Smooth muscle cell (in vitro differentiated cells): ENCODE results near the gene EPHB1. TPM values are rescaled to one million over a fixed set of nuclear protein-coding genes. Genes with fewer than 3 reads are reported as not detected.

Experiments
- DNase-seq: peaks from one replicate; lab custom pipeline; 2025; ENCODE audit not compliant: unreplicated experiment; lab: John Stamatoyannopoulos, UW
- H2AFZ ChIP-seq: fragments of 200-600 bp; sonication (generic); 2 replicates; pipeline ENCODE4 v1.6.0; 2016; ENCODE audit warnings: antibody characterized with exemption, low read depth, mild to moderate bottlenecking
- H3F3A ChIP-seq: fragments of 200-600 bp; sonication (generic); 2 replicates; pipeline ENCODE4 v1.6.0; 2017; ENCODE audit warnings: antibody characterized with exemption, low read depth
- H3K27ac ChIP-seq: fragments of 200-600 bp; sonication (generic); 2 replicates; pipeline ENCODE4 v1.5.1; 2016; ENCODE audit warnings: low read depth, mild to moderate bottlenecking
- H3K27me3 ChIP-seq: fragments of 200-600 bp; sonication (generic); 2 replicates; pipeline ENCODE4 v1.6.1; 2016; ENCODE audit warnings: low read depth, mild to moderate bottlenecking
- H3K36me3 ChIP-seq: fragments of 200-600 bp; sonication (generic); 2 replicates; pipeline ENCODE4 v1.5.1; 2016; ENCODE audit warnings: low read depth
- H3K4me1 ChIP-seq: fragments of 200-600 bp; sonication (generic); 2 replicates; pipeline ENCODE4 v1.5.1; 2016; ENCODE audit warnings: low read depth
- H3K4me2 ChIP-seq: fragments of 200-600 bp; sonication (generic); 2 replicates; pipeline ENCODE4 v1.6.0; 2016; ENCODE audit warnings: mild to moderate bottlenecking
- H3K4me3 ChIP-seq: fragments of 200-600 bp; sonication (generic); 2 replicates; pipeline ENCODE4 v1.5.1; 2016; ENCODE audit warnings: mild to moderate bottlenecking
- H3K79me2 ChIP-seq: fragments of 200-600 bp; sonication (generic); 2 replicates; pipeline ENCODE4 v1.6.0; 2016; ENCODE audit warnings: low read depth, mild to moderate bottlenecking
- H3K9ac ChIP-seq: fragments of 200-600 bp; sonication (generic); 2 replicates; pipeline ENCODE4 v1.6.0; 2016; ENCODE audit warnings: low read depth
- H3K9me3 ChIP-seq: fragments of 200-600 bp; sonication (generic); replicated peaks from 2 replicates; pipeline ENCODE4 v1.5.1; 2016; ENCODE audit warnings: low read depth
- H4K20me1 ChIP-seq: fragments of 200-600 bp; sonication (generic); 2 replicates; pipeline ENCODE4 v1.6.0; 2016; ENCODE audit warnings: low read depth
- WGBS: methylation state at CpG from one replicate; pipeline ENCODE4 v1.1.7; 2016; ENCODE audit warnings: low lambda C conversion rate; 5-methylcytosine and 5-hydroxymethylcytosine counted together
- polyA plus RNA-seq: library from polyadenylated mRNA; unstranded; fragments of >200 nt; fragmentation: Nextera tagmentation; extraction: Ambion mirVana; gene quantifications from 2 replicates; pipeline ENCODE4 v1.2.1, GENCODE V29; 2016
- total RNA-seq: library from RNA; depleted of rRNA; stranded (reverse); fragments of >200 nt; gene quantifications from 2 replicates; pipeline ENCODE4 v1.2.3, GENCODE V29; 2014
- TF ChIP-seq, protein P1 (sequence below): fragments of 200-600 bp; sonication (generic); IDR thresholded peaks from 2 replicates; pipeline ENCODE4 v1.5.1; 2017; ENCODE audit warnings: borderline replicate concordance, mild to moderate bottlenecking, antibody characterized with exemption; ENCODE audit not compliant: insufficient read depth, poor library complexity, severe bottlenecking

EPHB1 gene
- total and polyA plus RNA-seq, 2 experiments from 2014 or later = 2.5 to 2.6 TPM

DNA sequence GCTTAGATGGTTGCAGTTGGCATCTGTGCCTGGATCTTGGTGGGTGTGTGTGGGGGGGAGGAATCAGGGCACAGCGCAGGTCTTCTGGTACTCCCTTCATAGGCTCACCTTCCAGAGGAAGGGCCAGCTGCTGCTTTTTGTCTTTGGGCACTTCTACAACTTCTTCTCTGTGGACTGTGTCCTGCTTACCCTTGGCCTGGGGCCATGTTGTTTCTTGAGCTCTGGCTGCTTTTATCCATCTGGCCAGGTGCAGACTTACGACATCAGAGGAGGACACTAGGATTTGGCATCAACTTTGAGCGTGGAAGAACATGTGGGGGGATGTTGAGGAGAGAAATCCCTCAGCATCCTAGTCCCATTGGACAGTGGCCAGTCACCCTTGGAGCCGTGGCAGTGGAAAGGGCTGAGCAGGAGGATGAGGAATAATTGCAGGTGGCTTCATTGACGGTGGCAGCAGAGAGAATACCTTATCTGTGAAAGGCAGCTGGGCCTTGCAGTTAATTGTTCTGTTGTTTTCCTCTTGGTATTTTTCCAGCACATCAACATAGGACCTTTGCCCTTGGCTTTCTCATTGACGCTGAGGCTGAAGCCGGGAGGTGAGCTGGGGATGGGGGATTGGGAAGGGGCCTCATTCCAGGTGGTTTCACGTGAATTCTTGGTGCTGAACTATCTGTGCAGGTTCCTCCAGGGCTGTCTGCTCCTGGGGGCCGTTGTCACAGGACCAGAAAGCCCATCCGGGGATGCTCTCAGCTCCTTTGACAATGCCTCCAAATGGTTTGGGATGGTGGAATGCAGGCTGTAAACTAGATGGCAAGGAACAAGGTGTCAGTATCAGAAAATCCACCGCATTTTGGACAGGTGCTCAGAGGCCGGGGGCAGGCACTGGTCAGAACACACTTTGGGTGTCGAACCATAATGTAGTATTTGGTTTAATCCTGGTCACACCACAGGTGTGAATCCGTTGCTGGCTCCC lies 9.7 kb downstream of the EPHB1 start:
- Histone ChIP-seq H2AFZ (no peak overlapping the region), H3F3A (no peaks in the 10 kb centered on the region), H3K36me3 (no peaks in the 10 kb centered on the region), H3K27ac (no peak overlapping the region), H4K20me1 (no peaks in the 10 kb centered on the region), H3K4me3 (no peak overlapping the region), H3K27me3 (no peaks in the 10 kb centered on the region), H3K4me2 (no peak overlapping the region), H3K4me1 (no peaks in the 10 kb centered on the region), H3K9me3 (no peaks in the 10 kb centered on the region), H3K79me2 (no peaks in the 10 kb centered on the region), H3K9ac (no peak overlapping the region)
- WGBS = 89% methylated on average over 14 of the region's 14 CpGs
- TF ChIP-seq, protein P1, sequence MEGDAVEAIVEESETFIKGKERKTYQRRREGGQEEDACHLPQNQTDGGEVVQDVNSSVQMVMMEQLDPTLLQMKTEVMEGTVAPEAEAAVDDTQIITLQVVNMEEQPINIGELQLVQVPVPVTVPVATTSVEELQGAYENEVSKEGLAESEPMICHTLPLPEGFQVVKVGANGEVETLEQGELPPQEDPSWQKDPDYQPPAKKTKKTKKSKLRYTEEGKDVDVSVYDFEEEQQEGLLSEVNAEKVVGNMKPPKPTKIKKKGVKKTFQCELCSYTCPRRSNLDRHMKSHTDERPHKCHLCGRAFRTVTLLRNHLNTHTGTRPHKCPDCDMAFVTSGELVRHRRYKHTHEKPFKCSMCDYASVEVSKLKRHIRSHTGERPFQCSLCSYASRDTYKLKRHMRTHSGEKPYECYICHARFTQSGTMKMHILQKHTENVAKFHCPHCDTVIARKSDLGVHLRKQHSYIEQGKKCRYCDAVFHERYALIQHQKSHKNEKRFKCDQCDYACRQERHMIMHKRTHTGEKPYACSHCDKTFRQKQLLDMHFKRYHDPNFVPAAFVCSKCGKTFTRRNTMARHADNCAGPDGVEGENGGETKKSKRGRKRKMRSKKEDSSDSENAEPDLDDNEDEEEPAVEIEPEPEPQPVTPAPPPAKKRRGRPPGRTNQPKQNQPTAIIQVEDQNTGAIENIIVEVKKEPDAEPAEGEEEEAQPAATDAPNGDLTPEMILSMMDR = no peak
- no peak for DNase-seq

DNA sequence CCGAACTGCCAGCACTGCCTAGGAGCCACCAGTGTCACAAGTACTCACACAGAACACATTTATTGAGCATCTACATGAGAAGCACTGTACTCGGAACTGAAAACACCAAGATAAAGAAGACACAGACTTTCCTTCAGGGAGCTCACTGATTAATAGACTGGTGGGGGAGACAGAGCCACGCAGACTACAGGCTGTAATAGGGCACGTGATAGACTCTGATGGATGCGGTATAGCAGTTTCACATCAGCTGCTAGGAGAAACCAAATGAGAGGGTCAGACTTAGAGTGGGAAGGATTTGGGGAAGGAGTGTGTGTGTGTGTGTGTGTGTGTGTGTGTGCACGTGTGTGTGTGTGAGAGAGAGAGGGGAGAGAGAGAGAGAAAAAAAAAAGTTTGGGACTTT lies 12.1 kb downstream of the EPHB1 start:
- DNase-seq = no peak
- TF ChIP-seq, protein P1 = no peak
- H3K9me3 ChIP-seq = no peaks in the 10 kb centered on the region
- no peak overlapping the region for H3K4me3 ChIP-seq
- no peak overlapping the region for H2AFZ ChIP-seq
- no peak overlapping the region for H3K9ac ChIP-seq
- H4K20me1 ChIP-seq = no peaks in the 10 kb centered on the region
- no peaks in the 10 kb centered on the region for H3K79me2 ChIP-seq
- WGBS = 89% methylated on average over 6 of the region's 6 CpGs
- H3K36me3 ChIP-seq = no peaks in the 10 kb centered on the region
- no peaks in the 10 kb centered on the region for H3K27me3 ChIP-seq
- no peaks in the 10 kb centered on the region for H3F3A ChIP-seq
- H3K4me2 ChIP-seq = no peak overlapping the region
- no peak overlapping the region for H3K27ac ChIP-seq
- H3K4me1 ChIP-seq = no peaks in the 10 kb centered on the region

DNA sequence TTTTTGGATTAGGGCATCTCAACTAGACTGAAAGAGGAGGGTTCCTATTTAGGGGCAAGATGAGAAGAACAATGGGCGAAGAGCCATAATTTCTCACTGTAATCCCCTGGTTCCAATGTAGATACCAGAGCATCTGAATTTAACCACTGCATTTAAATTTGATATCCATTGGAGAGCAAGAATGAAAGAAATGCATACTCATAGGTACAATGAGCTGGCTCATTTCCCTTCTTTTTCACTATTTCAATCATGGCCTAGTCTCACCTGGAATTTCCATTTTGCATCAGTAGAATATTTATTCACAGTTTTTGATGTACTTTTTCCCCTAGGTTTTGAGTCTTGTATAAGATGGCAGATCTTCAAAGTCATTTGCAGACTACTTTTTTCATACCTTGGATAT lies 13.8 kb downstream of the EPHB1 start:
- no peak for DNase-seq
- TF ChIP-seq, protein P1 = no peak
- Histone ChIP-seq H3K9ac (no peak overlapping the region), H3K9me3 (no peaks in the 10 kb centered on the region), H3K79me2 (no peaks in the 10 kb centered on the region), H3K36me3 (no peaks in the 10 kb centered on the region), H3K27me3 (no peaks in the 10 kb centered on the region), H4K20me1 (no peaks in the 10 kb centered on the region), H3K4me2 (no peak overlapping the region), H2AFZ (no peak overlapping the region), H3F3A (no peaks in the 10 kb centered on the region), H3K27ac (no peak overlapping the region), H3K4me1 (no peaks in the 10 kb centered on the region), H3K4me3 (no peak overlapping the region)
- WGBS = 95% methylated on average over 1 of the region's 1 CpG
